VCaP (cell line): Measurements from ENCODE around the gene GPR142.

ENCODE experiments used
- H3K27ac ChIP-seq: fragments of 450-650 bp; 2 replicates; pipeline ENCODE4 v1.5.1; 2017
- TF ChIP-seq, protein P1 (sequence below): fragments of 450-650 bp; conservative IDR thresholded peaks from 2 replicates; pipeline ENCODE4 v1.5.1; 2017; ENCODE audit warnings: mild to moderate bottlenecking, moderate library complexity

The GPR142 gene

DNA sequence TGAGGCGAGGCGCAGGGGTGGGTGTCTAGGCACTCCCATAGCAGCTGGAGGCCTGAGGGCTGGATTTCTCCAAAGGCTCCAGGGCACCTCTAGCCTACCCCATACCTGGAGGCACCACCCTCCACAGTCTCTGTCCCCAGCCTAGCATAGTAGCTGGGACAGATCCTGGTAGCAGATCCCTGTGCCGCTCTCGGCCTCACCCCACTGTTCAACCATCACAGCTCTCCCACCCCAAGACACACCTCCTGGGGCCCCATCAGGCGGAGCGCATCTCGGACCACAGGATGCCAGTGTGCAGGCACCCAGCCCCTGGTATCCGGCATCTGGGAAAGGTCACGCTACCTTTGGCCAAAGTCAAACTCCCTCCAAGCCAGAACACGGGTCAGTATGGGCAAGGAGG is 12.7 kb upstream of the GPR142 start:
- H3K27ac ChIP-seq = no peak overlapping the region
- TF ChIP-seq, protein P1, sequence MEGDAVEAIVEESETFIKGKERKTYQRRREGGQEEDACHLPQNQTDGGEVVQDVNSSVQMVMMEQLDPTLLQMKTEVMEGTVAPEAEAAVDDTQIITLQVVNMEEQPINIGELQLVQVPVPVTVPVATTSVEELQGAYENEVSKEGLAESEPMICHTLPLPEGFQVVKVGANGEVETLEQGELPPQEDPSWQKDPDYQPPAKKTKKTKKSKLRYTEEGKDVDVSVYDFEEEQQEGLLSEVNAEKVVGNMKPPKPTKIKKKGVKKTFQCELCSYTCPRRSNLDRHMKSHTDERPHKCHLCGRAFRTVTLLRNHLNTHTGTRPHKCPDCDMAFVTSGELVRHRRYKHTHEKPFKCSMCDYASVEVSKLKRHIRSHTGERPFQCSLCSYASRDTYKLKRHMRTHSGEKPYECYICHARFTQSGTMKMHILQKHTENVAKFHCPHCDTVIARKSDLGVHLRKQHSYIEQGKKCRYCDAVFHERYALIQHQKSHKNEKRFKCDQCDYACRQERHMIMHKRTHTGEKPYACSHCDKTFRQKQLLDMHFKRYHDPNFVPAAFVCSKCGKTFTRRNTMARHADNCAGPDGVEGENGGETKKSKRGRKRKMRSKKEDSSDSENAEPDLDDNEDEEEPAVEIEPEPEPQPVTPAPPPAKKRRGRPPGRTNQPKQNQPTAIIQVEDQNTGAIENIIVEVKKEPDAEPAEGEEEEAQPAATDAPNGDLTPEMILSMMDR = no peak

DNA sequence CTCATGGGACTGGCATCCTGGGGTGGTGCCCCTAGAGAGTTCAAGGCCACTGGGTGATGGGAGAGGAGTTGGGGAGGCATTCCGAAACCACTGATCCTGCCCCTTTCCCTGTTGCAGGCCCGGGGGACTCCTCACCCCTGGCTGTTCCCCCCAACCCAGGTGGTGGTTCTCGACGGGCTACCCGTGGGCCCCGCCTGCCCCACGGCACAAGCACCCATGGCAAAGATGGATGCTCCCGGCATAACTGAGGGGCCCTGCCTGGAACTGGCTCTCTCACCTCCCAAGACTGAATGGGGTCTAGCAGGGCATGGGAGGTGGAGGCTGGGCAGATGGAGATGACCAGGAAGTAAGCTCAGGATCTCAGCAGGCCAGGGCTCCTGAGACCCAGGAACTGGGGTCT is 12.2 kb upstream of the GPR142 start:
- no peak overlapping the region for H3K27ac ChIP-seq
- TF ChIP-seq, protein P1 = no peak

DNA sequence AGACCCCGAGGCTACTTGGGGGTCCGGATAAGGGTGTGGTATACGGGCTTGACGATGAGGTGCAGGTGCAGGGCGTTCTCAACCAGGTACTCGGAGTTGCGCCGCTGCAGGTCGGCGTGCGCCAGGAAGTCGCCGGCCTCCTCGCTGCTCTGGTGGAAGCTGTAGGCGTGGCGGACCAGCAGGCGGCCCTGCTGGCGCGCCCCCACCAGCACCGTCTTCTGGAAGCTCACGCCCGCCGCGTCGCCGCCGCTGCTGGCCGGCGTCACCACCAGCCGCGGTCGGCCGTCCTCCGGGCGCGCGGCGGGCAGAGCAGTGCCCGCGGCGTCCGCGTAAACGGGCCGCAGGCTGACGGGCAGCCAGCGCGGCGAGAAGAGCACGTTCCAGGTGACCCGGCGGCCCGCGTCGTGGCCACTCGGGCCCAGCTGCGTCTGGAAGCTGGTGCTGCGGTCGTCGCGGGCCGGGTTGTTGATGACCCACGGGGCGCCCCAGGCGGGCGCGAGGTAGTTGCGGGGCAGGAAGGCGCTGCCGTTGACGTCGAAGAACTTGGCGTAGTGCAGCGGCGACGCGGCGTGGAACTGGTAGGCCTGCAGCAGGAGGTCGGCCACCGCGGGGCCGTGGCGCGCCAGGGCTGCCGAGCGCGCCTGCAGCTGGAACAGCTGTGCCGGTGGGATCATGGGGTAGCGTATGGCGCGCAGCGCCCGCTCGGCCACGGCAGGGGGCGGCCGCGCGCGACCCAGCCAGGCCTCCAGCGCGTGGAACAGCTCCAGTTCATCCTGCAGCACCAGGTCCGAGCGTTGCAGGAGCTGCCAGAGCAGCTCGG is 10.4 kb upstream of the GPR142 start:
- no peak overlapping the region for H3K27ac ChIP-seq
- TF ChIP-seq, protein P1 = no peak

DNA sequence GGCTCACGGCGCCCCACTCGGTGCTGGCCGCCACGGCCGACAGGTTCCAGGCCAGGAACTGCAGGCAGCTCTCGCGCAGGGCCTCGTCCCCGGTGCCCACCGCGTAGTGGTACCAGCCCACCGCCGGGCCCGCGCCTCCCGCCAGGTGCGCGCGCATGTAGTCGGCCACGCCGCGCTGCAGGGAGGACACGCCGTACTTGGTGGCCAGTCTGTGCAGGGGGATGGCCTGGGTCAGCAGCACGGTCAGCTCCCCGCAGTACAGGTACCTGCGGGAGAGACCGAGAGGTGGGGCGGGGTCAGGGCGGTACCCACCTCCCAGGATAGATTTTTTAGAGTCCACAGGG is 9.9 kb upstream of the GPR142 start:
- TF ChIP-seq, protein P1 = no peak
- H3K27ac ChIP-seq = no peak overlapping the region

DNA sequence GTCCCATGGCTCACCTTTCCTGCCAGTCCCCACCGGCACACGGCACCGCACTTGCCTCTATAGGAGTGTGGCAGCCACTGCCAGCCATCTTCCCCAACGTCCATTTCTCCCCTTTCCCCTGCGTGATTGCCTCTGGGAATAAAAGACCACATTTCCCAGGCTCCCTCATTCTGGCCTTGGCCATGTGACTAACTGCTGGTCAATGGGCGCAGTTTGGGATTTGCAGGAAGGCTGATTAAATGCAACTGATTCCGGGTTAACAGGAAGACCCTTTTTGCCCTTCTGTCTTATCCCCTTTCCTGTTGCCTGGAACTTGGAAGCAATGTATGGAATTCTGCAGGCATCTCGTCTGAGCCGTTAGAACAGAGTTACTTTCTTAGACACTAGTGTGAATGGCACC is 8.6 kb upstream of the GPR142 start:
- no peak overlapping the region for H3K27ac ChIP-seq
- TF ChIP-seq, protein P1 = no peak

DNA sequence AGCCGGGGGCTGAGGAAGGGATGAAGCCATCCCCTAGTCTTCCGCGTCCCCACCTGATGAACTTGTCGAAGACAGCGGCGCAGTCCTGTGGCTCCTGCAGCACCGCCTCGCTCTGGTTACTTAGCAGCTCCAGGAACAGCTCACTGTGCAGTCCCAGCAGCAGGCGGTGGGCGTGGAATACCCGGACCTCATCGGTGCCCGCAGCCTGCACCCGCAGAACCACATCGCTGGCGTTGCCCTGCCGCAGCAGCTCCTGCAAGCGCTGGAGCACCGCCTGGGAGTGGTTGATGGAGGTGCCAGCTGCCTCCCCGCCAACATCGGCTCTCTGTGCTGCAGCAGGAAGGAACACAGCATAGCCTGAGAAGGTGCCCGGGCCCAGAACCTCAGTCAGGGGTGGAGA is 7.4 kb upstream of the GPR142 start:
- H3K27ac ChIP-seq = no peak overlapping the region
- TF ChIP-seq, protein P1 = no peak

DNA sequence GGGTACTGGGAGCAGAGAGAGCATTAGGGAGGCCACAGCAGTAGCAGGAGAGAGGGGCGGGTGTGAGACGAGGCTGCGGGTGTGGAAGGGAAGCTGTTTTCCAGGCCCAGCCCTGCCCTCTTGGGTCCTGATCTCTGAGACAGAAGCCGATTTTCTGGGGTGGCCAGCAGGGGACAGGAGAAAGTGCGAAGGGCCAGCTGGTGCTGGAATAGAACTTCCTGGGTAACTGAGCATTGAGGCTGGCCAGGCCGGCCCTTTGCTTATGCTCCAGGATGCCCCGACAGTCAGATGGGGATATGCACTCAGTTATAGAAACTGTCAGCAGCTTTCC is 6.4 kb upstream of the GPR142 start:
- TF ChIP-seq, protein P1 = no peak
- H3K27ac ChIP-seq = no peak overlapping the region
